Uterus (tissue), 4 donors: ENCODE results near the gene UCHL3. TPM values are rescaled to one million over a fixed set of nuclear protein-coding genes. Genes with fewer than 3 reads are reported as not detected.

Experiments used
- DNase-seq, 2 donors: peaks; one replicate each; pipeline ENCODE4 v3.0.0-alpha.2; 2019 to 2020
- H3K27ac ChIP-seq, 2 donors: fragments of 200-600 bp; sonication (generic); 1 replicate in 1 of 2; 2 replicates in 1 of 2; pipeline ENCODE4 v1.5.1; 2016 to 2018
- H3K27me3 ChIP-seq, 2 donors: fragments of 200-600 bp; sonication (generic); one replicate each; pipeline ENCODE4 v1.5.1; 2018 to 2019; ENCODE audit warnings: control low read depth in 1 of 2
- H3K36me3 ChIP-seq, 2 donors: fragments of 200-600 bp; sonication (generic); one replicate each; pipeline ENCODE4 v1.5.1; 2019; ENCODE audit warnings: control low read depth in 1 of 2
- H3K4me1 ChIP-seq, 2 donors: fragments of 200-600 bp; sonication (generic); one replicate each; pipeline ENCODE4 v1.5.1; 2018 to 2019; ENCODE audit warnings: control low read depth in 1 of 2
- H3K4me3 ChIP-seq, 2 donors: fragments of 200-600 bp; sonication (generic); 1 replicate in 1 of 2; 2 replicates in 1 of 2; pipeline ENCODE4 v1.5.1; 2018 to 2019; ENCODE audit warnings: mild to moderate bottlenecking in 1 of 2
- H3K9me3 ChIP-seq, 2 donors: fragments of 200-600 bp; sonication (generic); one replicate each; pipeline ENCODE4 v1.5.1; 2019; ENCODE audit warnings: control low read depth in 1 of 2
- POLR2A ChIP-seq, 2 donors: fragments of 450-650 bp; IDR thresholded peaks; one replicate each; pipeline ENCODE4 v1.6.1; 2016; ENCODE audit warnings: antibody characterized with exemption in 2 of 2, mild to moderate bottlenecking in 1 of 2, moderate library complexity in 1 of 2
- intact Hi-C: fragments of 100-400 bp; cut with DNase I; formaldehyde crosslinking; loops from one replicate; pipeline ENCODE4 v1.15.1; 2023; ENCODE audit warnings: low total_unique reads
- total RNA-seq, 4 donors: library from RNA; depleted of rRNA in 3 of 4; stranded (reverse); fragments of >200 nt in 3 of 4; gene quantifications; one replicate each; pipeline versions ENCODE4 v1.1.0 to v1.2.4, GENCODE V29; 2014 to 2023
- TF ChIP-seq, protein P1 (sequence below), 4 experiments: fragments of 200-600 bp in 2 of 4; fragments of 450-650 bp in 2 of 4; sonication (generic) in 2 of 4; IDR thresholded peaks; one replicate each; pipeline ENCODE4 v1.5.1; 2016 to 2019; ENCODE audit warnings: antibody characterized with exemption in 4 of 4, mild to moderate bottlenecking in 2 of 4, moderate library complexity in 1 of 4
- donor health status: DM: yes; HTN: yes; CAD: no.

UCHL3 gene
- total RNA-seq, 4 donors from 2014 or later = 12.7 to 19.6 (median 17.7) TPM

GRCh38 chr13:75554464-75554863, 4.9 kb downstream of the UCHL3 start:
- no peak for DNase-seq
- H3K4me1 ChIP-seq = no peaks in the 10 kb centered on the region
- H3K4me3 ChIP-seq = no peak overlapping the region
- H3K9me3 ChIP-seq = no peaks in the 10 kb centered on the region
- TF ChIP-seq, protein P1, sequence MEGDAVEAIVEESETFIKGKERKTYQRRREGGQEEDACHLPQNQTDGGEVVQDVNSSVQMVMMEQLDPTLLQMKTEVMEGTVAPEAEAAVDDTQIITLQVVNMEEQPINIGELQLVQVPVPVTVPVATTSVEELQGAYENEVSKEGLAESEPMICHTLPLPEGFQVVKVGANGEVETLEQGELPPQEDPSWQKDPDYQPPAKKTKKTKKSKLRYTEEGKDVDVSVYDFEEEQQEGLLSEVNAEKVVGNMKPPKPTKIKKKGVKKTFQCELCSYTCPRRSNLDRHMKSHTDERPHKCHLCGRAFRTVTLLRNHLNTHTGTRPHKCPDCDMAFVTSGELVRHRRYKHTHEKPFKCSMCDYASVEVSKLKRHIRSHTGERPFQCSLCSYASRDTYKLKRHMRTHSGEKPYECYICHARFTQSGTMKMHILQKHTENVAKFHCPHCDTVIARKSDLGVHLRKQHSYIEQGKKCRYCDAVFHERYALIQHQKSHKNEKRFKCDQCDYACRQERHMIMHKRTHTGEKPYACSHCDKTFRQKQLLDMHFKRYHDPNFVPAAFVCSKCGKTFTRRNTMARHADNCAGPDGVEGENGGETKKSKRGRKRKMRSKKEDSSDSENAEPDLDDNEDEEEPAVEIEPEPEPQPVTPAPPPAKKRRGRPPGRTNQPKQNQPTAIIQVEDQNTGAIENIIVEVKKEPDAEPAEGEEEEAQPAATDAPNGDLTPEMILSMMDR (IDR thresholded peaks at IDR 0.05) = no peak
- no peak for TF ChIP-seq POLR2A (IDR thresholded peaks at IDR 0.05)
- H3K27me3 ChIP-seq = no peaks in the 10 kb centered on the region
- intact Hi-C loops = no loop called here
- no peak overlapping the region for H3K27ac ChIP-seq
- H3K36me3 ChIP-seq = no peaks in the 10 kb centered on the region

GRCh38 chr13:75554981-75555380, 5.4 kb downstream of the UCHL3 start:
- no peak overlapping the region for H3K27ac ChIP-seq
- no peaks in the 10 kb centered on the region for H3K36me3 ChIP-seq
- H3K9me3 ChIP-seq = no peaks in the 10 kb centered on the region
- H3K27me3 ChIP-seq = no peaks in the 10 kb centered on the region
- TF ChIP-seq, protein P1 (IDR thresholded peaks at IDR 0.05) = no peak
- TF ChIP-seq POLR2A (IDR thresholded peaks at IDR 0.05) = no peak
- intact Hi-C loops = no loop called here
- H3K4me3 ChIP-seq = no peak overlapping the region
- DNase-seq = no peak
- H3K4me1 ChIP-seq = no peaks in the 10 kb centered on the region

GRCh38 chr13:75555836-75556235, 6.2 kb downstream of the UCHL3 start:
- Histone ChIP-seq H3K4me3 (no peak overlapping the region), H3K27me3 (no peaks in the 10 kb centered on the region), H3K36me3 (no peaks in the 10 kb centered on the region), H3K27ac (no peak overlapping the region), H3K4me1 (no peaks in the 10 kb centered on the region), H3K9me3 (no peaks in the 10 kb centered on the region)
- intact Hi-C loops = no loop called here
- TF ChIP-seq, protein P1 (IDR thresholded peaks at IDR 0.05) = no peak
- TF ChIP-seq POLR2A (IDR thresholded peaks at IDR 0.05) = no peak
- DNase-seq = no peak

DNA sequence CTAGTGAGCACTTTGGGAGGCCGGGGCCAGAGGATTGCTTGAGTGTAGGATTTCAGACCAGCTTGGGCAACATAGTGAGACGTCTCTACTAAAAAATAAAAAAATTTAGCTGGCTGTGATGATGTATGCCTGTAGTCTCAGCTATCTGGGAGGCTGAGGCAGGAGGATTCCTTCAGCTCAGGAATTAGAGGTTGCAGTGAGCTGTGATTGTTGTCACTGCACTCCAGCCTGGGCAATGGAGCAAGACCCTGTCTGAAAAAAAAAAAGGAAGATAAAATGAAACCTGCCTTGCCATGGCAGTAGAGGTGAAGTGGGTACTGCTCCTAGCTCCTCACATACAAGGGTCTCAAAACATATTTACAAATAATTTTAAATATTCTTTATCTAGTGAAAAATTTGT, 7.4 kb downstream of the UCHL3 start:
- Histone ChIP-seq H3K27ac (no peak overlapping the region), H3K4me3 (no peak overlapping the region), H3K4me1 (no peaks in the 10 kb centered on the region), H3K9me3 (no peaks in the 10 kb centered on the region), H3K36me3 (no peaks in the 10 kb centered on the region), H3K27me3 (no peaks in the 10 kb centered on the region)
- intact Hi-C loops = no loop called here
- TF ChIP-seq POLR2A (IDR thresholded peaks at IDR 0.05) = no peak
- TF ChIP-seq, protein P1 (IDR thresholded peaks at IDR 0.05) = no peak
- no peak for DNase-seq

- no peak for DNase-seq
- no peaks in the 10 kb centered on the region for H3K4me1 ChIP-seq
- peak overlapping the region; percentile 13 to 33 for H3K27ac ChIP-seq
- no peak for TF ChIP-seq POLR2A (IDR thresholded peaks at IDR 0.05)
- TF ChIP-seq, protein P1 (IDR thresholded peaks at IDR 0.05) = no peak
- no peaks in the 10 kb centered on the region for H3K27me3 ChIP-seq
- no peaks in the 10 kb centered on the region for H3K36me3 ChIP-seq
- H3K4me3 ChIP-seq = no peak overlapping the region
- intact Hi-C loops = no loop called here
- no peaks in the 10 kb centered on the region for H3K9me3 ChIP-seq
These were observed 8.7 kb downstream of the UCHL3 start for GRCh38 chr13:75558145-75558840.
